Activated CD4-positive, alpha-beta T cell treated with anti-CD3 and anti-CD28 coated beads, Interleukin-2, amount 50 U/mL, for 16 hours (primary cell): ENCODE data around the gene ING2.
"Not testable (repeated sequence)": the region's sequence is repeated elsewhere in the genome, so short reads cannot be mapped to it uniquely, and the experiment has no call there.

Experiments used
- DNase-seq: peaks from one replicate; pipeline ENCODE4 v3.0.0-alpha.2; 2020

Gene ING2

DNA sequence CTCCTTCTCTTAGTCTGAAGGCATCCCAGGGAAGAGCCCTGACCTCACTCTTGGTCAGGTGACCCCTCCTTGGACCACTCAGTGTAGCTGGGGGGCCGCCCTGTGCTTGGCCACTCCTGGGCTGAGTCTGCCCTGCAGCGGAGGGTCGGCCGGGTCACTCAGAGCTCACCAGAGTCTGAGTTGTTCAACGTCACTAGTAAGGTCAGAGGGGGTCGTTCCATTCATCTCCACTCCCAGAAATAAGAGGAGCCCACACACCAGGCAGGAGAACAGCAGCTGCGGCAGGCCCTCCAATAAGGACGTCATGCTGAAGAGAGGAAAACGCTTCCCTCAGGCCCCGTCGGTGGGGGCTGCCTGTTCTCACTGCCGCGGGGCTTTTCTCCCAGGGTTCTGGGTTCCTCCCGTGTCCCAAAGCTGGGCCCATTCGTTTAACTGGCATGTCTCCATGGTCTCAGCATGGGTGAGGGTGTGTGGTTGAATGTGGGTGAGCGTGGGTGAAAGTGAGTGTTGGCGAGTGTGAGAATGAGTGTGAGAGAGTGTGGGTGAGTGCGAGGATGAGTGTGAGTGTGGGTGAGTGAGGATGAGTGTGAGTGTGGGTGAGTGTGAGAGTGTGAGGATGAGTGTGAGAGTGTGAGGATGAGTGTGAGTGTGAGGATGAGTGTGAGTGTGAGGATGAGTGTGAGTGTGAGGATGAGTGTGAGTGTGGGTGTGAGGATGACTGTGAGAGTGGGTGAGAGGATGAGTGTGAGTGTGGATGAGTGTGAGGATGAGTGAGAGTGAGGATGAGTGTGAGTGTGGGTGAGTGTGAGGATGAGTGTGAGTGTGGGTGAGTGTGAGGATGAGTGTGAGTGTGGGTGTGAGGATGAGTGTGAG, 47.7 kb downstream of the ING2 start:
- DNase-seq = no peak

GRCh38 chr4:183553147-183553478, 48.3 kb downstream of the ING2 start:
- not testable (repeated sequence) for DNase-seq

- no peak for DNase-seq
These were observed 48.9 kb downstream of the ING2 start for GRCh38 chr4:183553601-183554345.

DNA sequence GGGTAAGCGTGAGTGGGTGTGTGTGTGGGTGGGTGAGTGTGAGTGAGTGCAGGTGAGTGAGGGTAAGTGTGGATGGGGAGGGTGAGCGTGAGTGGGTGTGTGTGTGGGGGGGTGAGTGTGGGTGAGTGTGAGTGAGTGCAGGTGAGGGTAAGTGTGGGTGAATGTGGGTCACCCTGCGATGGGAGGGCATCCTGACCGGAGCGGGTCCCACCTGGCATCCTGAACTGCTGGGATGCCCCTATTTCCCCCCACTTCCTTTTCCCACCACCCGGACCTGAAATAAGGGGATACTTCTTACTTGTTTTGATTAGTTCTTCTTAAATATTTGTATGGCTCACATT, 49.5 kb downstream of the ING2 start:
- DNase-seq = no peak

DNA sequence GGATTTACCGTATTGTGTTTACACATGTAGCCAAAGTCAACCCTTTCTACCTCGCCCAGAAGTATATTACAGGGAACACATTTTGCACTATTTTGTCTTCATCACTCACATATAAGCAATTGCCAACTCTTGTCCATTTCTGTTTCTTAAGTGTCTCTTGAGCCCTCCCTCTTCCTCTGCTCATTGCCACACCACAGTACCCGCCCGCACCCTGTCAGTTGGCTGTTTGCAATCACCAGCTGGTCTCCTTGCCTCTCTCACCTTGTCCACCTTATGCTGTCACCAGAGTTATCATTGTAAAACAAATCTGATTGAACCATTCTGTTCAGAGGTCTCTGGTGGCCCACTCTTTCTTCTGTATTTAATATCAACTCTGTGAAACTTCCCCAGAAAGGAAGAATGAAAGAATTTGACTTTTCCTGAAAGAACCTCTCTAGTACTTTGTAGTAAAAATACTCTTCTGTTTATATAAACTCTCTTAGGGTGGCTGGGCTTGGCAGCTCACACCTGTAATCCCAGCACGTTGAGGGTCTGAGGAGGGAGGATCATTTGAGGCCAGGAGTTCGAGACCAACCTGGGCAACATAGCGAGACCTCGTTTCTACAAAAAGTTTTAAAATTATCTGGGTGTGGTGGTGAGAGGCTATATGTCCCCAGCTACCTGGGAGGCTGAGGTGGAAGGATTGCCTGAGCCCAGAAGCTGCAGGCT, 50.2 kb downstream of the ING2 start:
- DNase-seq = no peak

- no peak for DNase-seq
These were observed 52.1 kb downstream of the ING2 start for GRCh38 chr4:183556947-183557346.

- no peak for DNase-seq
These were observed 52.8 kb downstream of the ING2 start for GRCh38 chr4:183557611-183558010.

- no peak for DNase-seq
These were observed 54.0 kb downstream of the ING2 start for GRCh38 chr4:183558873-183559272.

GRCh38 chr4:183561905-183562304, 57.0 kb downstream of the ING2 start:
- no peak for DNase-seq
